KOPT-K1 (cell line): ENCODE data around the gene GBP3.
"Not testable (repeated sequence)": the region's sequence is repeated elsewhere in the genome, so short reads cannot be mapped to it uniquely, and the experiment has no call there.

Source experiments
- H3K27ac ChIP-seq: fragments of 200-600 bp; sonication (generic); 2 replicates; pipeline ENCODE4 v1.5.1; 2016; ENCODE audit warnings: antibody characterized with exemption, mild to moderate bottlenecking, low read depth, low read length; ENCODE audit not compliant: poor library complexity, severe bottlenecking
- H3K36me3 ChIP-seq: fragments of 200-600 bp; sonication (generic); 2 replicates; pipeline ENCODE4 v1.5.1; 2017; ENCODE audit warnings: antibody characterized with exemption, mild to moderate bottlenecking, low read length, moderate library complexity; ENCODE audit not compliant: insufficient read depth
- H3K9me3 ChIP-seq: fragments of 200-600 bp; sonication (generic); 2 replicates; pipeline ENCODE4 v1.5.1; 2017; ENCODE audit warnings: antibody characterized with exemption, low read length, mild to moderate bottlenecking; ENCODE audit not compliant: insufficient read depth, poor library complexity, severe bottlenecking

Gene GBP3

GRCh38 chr1:89005286-89006151 lies 17.1 kb downstream of the GBP3 start:
- Histone ChIP-seq H3K36me3 (peaks cover 62% of the 10 kb centered on the region), H3K9me3 (no peaks in the 10 kb centered on the region), H3K27ac (no peak overlapping the region)

- not testable (repeated sequence) for H3K27ac ChIP-seq, H3K9me3 ChIP-seq
- peaks cover 30% of the 10 kb centered on the region for H3K36me3 ChIP-seq
Observed at GRCh38 chr1:89002176-89002575, 20.5 kb downstream of the GBP3 start.

- Histone ChIP-seq H3K27ac (no peak overlapping the region), H3K36me3 (peaks cover 23% of the 10 kb centered on the region), H3K9me3 (no peaks in the 10 kb centered on the region)
Observed at GRCh38 chr1:89001510-89001909, 21.2 kb downstream of the GBP3 start.

GRCh38 chr1:88998716-88999115 lies 23.9 kb downstream of the GBP3 start:
- H3K9me3 ChIP-seq = no peaks in the 10 kb centered on the region
- no peak overlapping the region for H3K27ac ChIP-seq
- H3K36me3 ChIP-seq = no peaks in the 10 kb centered on the region

GRCh38 chr1:88990426-88990825 lies 32.2 kb downstream of the GBP3 start:
- Histone ChIP-seq H3K9me3 (no peaks in the 10 kb centered on the region), H3K36me3 (peaks cover 38% of the 10 kb centered on the region), H3K27ac (no peak overlapping the region)

GRCh38 chr1:88985692-88986091 lies 37.0 kb downstream of the GBP3 start:
- Histone ChIP-seq H3K9me3 (no peaks in the 10 kb centered on the region), H3K36me3 (peaks cover 73% of the 10 kb centered on the region), H3K27ac (peak overlapping the region; percentile 3)

- H3K27ac ChIP-seq = peak overlapping the region; percentile 3
Observed at GRCh38 chr1:88985032-88985431, 37.6 kb downstream of the GBP3 start.

GRCh38 chr1:88984569-88984968 lies 38.1 kb downstream of the GBP3 start:
- Histone ChIP-seq H3K36me3 (peaks cover 80% of the 10 kb centered on the region), H3K27ac (no peak overlapping the region), H3K9me3 (no peaks in the 10 kb centered on the region)

More at GRCh38 chr1:88985032-88985431, 37.6 kb downstream of the GBP3 start:
- Histone ChIP-seq H3K36me3 (peaks cover 76% of the 10 kb centered on the region), H3K9me3 (no peaks in the 10 kb centered on the region)

- Histone ChIP-seq H3K27ac (no peak overlapping the region), H3K36me3 (peaks cover 78% of the 10 kb centered on the region), H3K9me3 (no peaks in the 10 kb centered on the region)
Observed at GRCh38 chr1:88983791-88984559, 38.7 kb downstream of the GBP3 start.

GRCh38 chr1:88982055-88982454 lies 40.6 kb downstream of the GBP3 start:
- peaks cover 74% of the 10 kb centered on the region for H3K36me3 ChIP-seq
- H3K27ac ChIP-seq = no peak overlapping the region
- no peaks in the 10 kb centered on the region for H3K9me3 ChIP-seq

- H3K9me3 ChIP-seq, H3K27ac ChIP-seq: not testable (repeated sequence)
- peaks cover 69% of the 10 kb centered on the region for H3K36me3 ChIP-seq
Observed at GRCh38 chr1:88981506-88981905, 41.2 kb downstream of the GBP3 start.

GRCh38 chr1:88980870-88981269 lies 41.8 kb downstream of the GBP3 start:
- Histone ChIP-seq H3K9me3 (no peaks in the 10 kb centered on the region), H3K36me3 (peaks cover 64% of the 10 kb centered on the region), H3K27ac (no peak overlapping the region)

- peaks cover 3% of the 10 kb centered on the region for H3K9me3 ChIP-seq
- H3K36me3 ChIP-seq = peaks cover 54% of the 10 kb centered on the region
- no peak overlapping the region for H3K27ac ChIP-seq
Observed at GRCh38 chr1:88979749-88980116, 42.9 kb downstream of the GBP3 start.

GRCh38 chr1:88979054-88979748 lies 43.5 kb downstream of the GBP3 start:
- Histone ChIP-seq H3K27ac (no peak overlapping the region), H3K36me3 (peaks cover 54% of the 10 kb centered on the region)

GRCh38 chr1:88976235-88976634 lies 46.4 kb downstream of the GBP3 start:
- Histone ChIP-seq H3K9me3 (peaks cover 4% of the 10 kb centered on the region), H3K27ac (no peak overlapping the region), H3K36me3 (peaks cover 30% of the 10 kb centered on the region)

More at GRCh38 chr1:88979054-88979748, 43.5 kb downstream of the GBP3 start:
- H3K9me3 ChIP-seq = peaks cover 4% of the 10 kb centered on the region
